GM12874 (cell line): ENCODE results near the gene BCORL1.

ENCODE experiments used
- CTCF ChIP-seq: IDR thresholded peaks from 2 replicates; pipeline ENCODE4 v1.5.1; 2011; ENCODE audit warnings: low read depth, mild to moderate bottlenecking, control low read depth, low read length, moderate library complexity; ENCODE audit not compliant: insufficient read depth

Gene BCORL1

GRCh38 chrX:130095249-130096030, 113.0 kb downstream of the BCORL1 start:
- no peak for TF ChIP-seq CTCF

- TF ChIP-seq CTCF: no peak
Observed at GRCh38 chrX:130097507-130098209, 115.2 kb downstream of the BCORL1 start.

GRCh38 chrX:130098210-130098552, 115.7 kb downstream of the BCORL1 start:
- no peak for TF ChIP-seq CTCF

- TF ChIP-seq CTCF: no peak
Observed at GRCh38 chrX:130100180-130100579, 117.7 kb downstream of the BCORL1 start.

- TF ChIP-seq CTCF: no peak
Observed at GRCh38 chrX:130103605-130104004, 121.2 kb downstream of the BCORL1 start.

- TF ChIP-seq CTCF: no peak
Observed at GRCh38 chrX:130105244-130105643, 122.8 kb downstream of the BCORL1 start.

- no peak for TF ChIP-seq CTCF
Observed at GRCh38 chrX:130106071-130106470, 123.6 kb downstream of the BCORL1 start.
